T-cell (primary cell): ENCODE data around the gene RASGRP2. TPM values are rescaled to one million over a fixed set of nuclear protein-coding genes. Genes with fewer than 3 reads are reported as not detected.

ENCODE experiments used
- ATAC-seq, 4 experiments: fragments of 200-7000 bp in 3 of 4; fragments of 150-1000 bp in 1 of 4; cut with Tn5 transposase; replicated peaks in 1 of 4; 1 replicate in 3 of 4; 2 replicates in 1 of 4; pipeline ENCODE4 v1.10.0; 2021; ENCODE audit warnings: moderate library complexity in 3 of 4, mild to moderate bottlenecking in 2 of 4, moderate number of reproducible peaks in 1 of 4
- CTCF ChIA-PET, 2 donors: fragments of 300-600 bp; sonication (Branson Sonifier 250); formaldehyde crosslinking; loops; one replicate each; lab custom pipeline; 2022; ENCODE audit warnings: antibody characterized with exemption in 2 of 2; lab: Charles Lee
- POLR2A ChIA-PET, 2 donors: fragments of 300-600 bp; sonication (Branson Sonifier 250); formaldehyde crosslinking; loops; one replicate each; lab custom pipeline; 2022; ENCODE audit warnings: antibody characterized with exemption in 2 of 2; lab: Charles Lee
- DNase-seq, 35 experiments: peaks; one replicate each; pipeline versions ENCODE4 v3.0.0 to v3.0.0-alpha.2; 2013 to 2023
- H3K27ac ChIP-seq: one replicate; pipeline ENCODE4 v1.5.1; 2013; ENCODE audit warnings: low read length
- H3K27me3 ChIP-seq, 2 experiments: replicated peaks in 1 of 2; 1 replicate in 1 of 2; 2 replicates in 1 of 2; pipeline versions ENCODE4 v1.6.1 to v1.7.0; 2013; ENCODE audit warnings: low read length in 1 of 2, mixed read lengths in 1 of 2; ENCODE audit not compliant: control insufficient read depth in 2 of 2, insufficient read depth in 2 of 2; ENCODE audit errors: extremely low read depth in 1 of 2
- H3K36me3 ChIP-seq, 2 donors: 1 replicate in 1 of 2; 2 replicates in 1 of 2; pipeline versions ENCODE4 v1.6.1 to v1.7.0; 2013; ENCODE audit warnings: low read length in 1 of 2; ENCODE audit not compliant: control insufficient read depth in 2 of 2, insufficient read depth in 1 of 2; ENCODE audit errors: extremely low read depth in 1 of 2
- H3K4me1 ChIP-seq, 2 experiments: 1 replicate in 1 of 2; 2 replicates in 1 of 2; pipeline versions ENCODE4 v1.6.1 to v1.7.0; 2013; ENCODE audit warnings: low read length in 2 of 2, mixed read lengths in 1 of 2; ENCODE audit not compliant: insufficient read depth in 2 of 2, control insufficient read depth in 1 of 2; ENCODE audit errors: extremely low read depth in 1 of 2
- H3K4me3 ChIP-seq, 2 donors: 1 replicate in 1 of 2; 2 replicates in 1 of 2; pipeline versions ENCODE4 v1.5.1 to v1.7.0; 2013; ENCODE audit warnings: mild to moderate bottlenecking in 2 of 2, low read length in 1 of 2, moderate library complexity in 1 of 2; ENCODE audit not compliant: control insufficient read depth in 1 of 2; ENCODE audit errors: extremely low read depth in 1 of 2
- H3K9me3 ChIP-seq: 2 replicates; pipeline ENCODE4 v1.7.0; 2013
- H3K27ac Mint-ChIP-seq, 2 donors: one replicate each; pipeline ENCODE4 v1.8.0; 2020 to 2021; ENCODE audit warnings: mild to moderate bottlenecking in 2 of 2, mixed read lengths in 2 of 2
- H3K27me3 Mint-ChIP-seq, 2 donors: one replicate each; pipeline ENCODE4 v1.8.0; 2021 to 2022; ENCODE audit warnings: mixed read lengths in 2 of 2
- H3K36me3 Mint-ChIP-seq: one replicate; pipeline ENCODE4 v1.8.0; 2021; ENCODE audit warnings: mixed read lengths
- H3K4me1 Mint-ChIP-seq, 3 donors: one replicate each; pipeline ENCODE4 v1.8.0; 2020 to 2022; ENCODE audit warnings: mixed read lengths in 3 of 3, mild to moderate bottlenecking in 1 of 3
- H3K4me3 Mint-ChIP-seq, 3 donors: one replicate each; pipeline ENCODE4 v1.8.0; 2020 to 2022; ENCODE audit warnings: mild to moderate bottlenecking in 3 of 3, mixed read lengths in 3 of 3, moderate library complexity in 3 of 3
- H3K9me3 Mint-ChIP-seq, 3 donors: one replicate each; pipeline ENCODE4 v1.8.0; 2020 to 2022; ENCODE audit warnings: mixed read lengths in 3 of 3
- WGBS: methylation state at CpG from one replicate; pipeline ENCODE4 v1.1.5; 2013; ENCODE audit warnings: missing lambda C conversion rate; ENCODE audit not compliant: insufficient coverage; 5-methylcytosine and 5-hydroxymethylcytosine counted together
- total RNA-seq, 35 experiments: library from RNA in 6 of 35; stranded (reverse) in 6 of 35; fragments of 120-200 nt in 1 of 35; gene quantifications; one replicate each; pipeline versions ENCODE4 v1.2.1 to v1.2.4 and lab custom pipeline; 2013 to 2026

RASGRP2 gene
- total RNA-seq, 5 donors from 2014 or later (not counting 1 experiment from before 2014, with no cell fraction given): 574 to 767 (median 656) TPM

- Histone ChIP-seq H3K27me3 (no peaks in the 10 kb centered on the region), H3K4me1 (peaks cover 2 to 51% of the 10 kb centered on the region in 2 experiments), H3K27ac (no peak overlapping the region), H3K9me3 (no peaks in the 10 kb centered on the region), H3K36me3 (peaks cover 12 to 22% of the 10 kb centered on the region in 2 donors), H3K4me3 (no peak overlapping the region)
- WGBS: 85% methylated on average over 7 of the region's 9 CpGs
- ChIA-PET CTCF (interaction anchor here in 1 of 2 donors (1.7 kb wide), 1 partner anchor 8 kb away, joined by 7 read pairs; the partner anchor contains the start of gene PYGM), POLR2A (interaction anchor here (0.6 to 1.4 kb wide), 2 partner anchors 20 to 21 kb away, joined by 3 read pairs; no protein-coding TSS in a partner anchor)
- H3K27me3 Mint-ChIP-seq: no peaks in the 10 kb centered on the region
- no peaks in the 10 kb centered on the region for H3K9me3 Mint-ChIP-seq
- no peak overlapping the region for H3K4me3 Mint-ChIP-seq
- DNase-seq: no peak
- peaks cover 17% of the 10 kb centered on the region for H3K36me3 Mint-ChIP-seq
- no peak for ATAC-seq
- H3K4me1 Mint-ChIP-seq: peaks cover 22 to 39% (median 34%) of the 10 kb centered on the region in 3 donors
- peak overlapping the region; percentile 48 to 80 for H3K27ac Mint-ChIP-seq
Observed at GRCh38 chr11:64751580-64751979, 7.6 kb upstream of the RASGRP2 start.

GRCh38 chr11:64751136-64751535 is 7.2 kb upstream of the RASGRP2 start:
- DNase-seq (no peak), ATAC-seq (no peak)
- peak overlapping the region in 1 of 3 donors; percentile 52 for H3K4me3 Mint-ChIP-seq
- H3K4me1 Mint-ChIP-seq: peaks cover 27 to 43% (median 38%) of the 10 kb centered on the region in 3 donors
- peaks cover 12 to 22% of the 10 kb centered on the region in 2 donors for H3K36me3 ChIP-seq
- POLR2A ChIA-PET: interaction anchor here in 1 of 2 donors (1.4 kb wide), 1 partner anchor 21 kb away, joined by 3 read pairs; no protein-coding TSS in a partner anchor
- no peak overlapping the region for H3K4me3 ChIP-seq
- CTCF ChIA-PET: interaction anchor here in 1 of 2 donors (1.7 kb wide), 1 partner anchor 9 kb away, joined by 7 read pairs; the partner anchor contains the start of gene PYGM
- H3K9me3 ChIP-seq: no peaks in the 10 kb centered on the region
- peaks cover 17% of the 10 kb centered on the region for H3K36me3 Mint-ChIP-seq
- peak overlapping the region; percentile 89 to 90 for H3K27ac Mint-ChIP-seq
- no peaks in the 10 kb centered on the region for H3K9me3 Mint-ChIP-seq
- WGBS: 92% methylated on average over 9 of the region's 9 CpGs
- H3K27me3 Mint-ChIP-seq: no peaks in the 10 kb centered on the region
- H3K27ac ChIP-seq: no peak overlapping the region
- H3K4me1 ChIP-seq: peaks cover 6 to 53% of the 10 kb centered on the region in 2 experiments
- H3K27me3 ChIP-seq: no peaks in the 10 kb centered on the region

GRCh38 chr11:64750361-64751054 is 6.6 kb upstream of the RASGRP2 start:
- H3K4me1 ChIP-seq: peaks cover 6 to 54% of the 10 kb centered on the region in 2 experiments
- no peak overlapping the region for H3K4me3 ChIP-seq
- no peaks in the 10 kb centered on the region for H3K9me3 ChIP-seq
- H3K36me3 Mint-ChIP-seq: peaks cover 17% of the 10 kb centered on the region
- ChIA-PET POLR2A (interaction anchor here in 1 of 2 donors (1.4 kb wide), 1 partner anchor 22 kb away, joined by 3 read pairs; no protein-coding TSS in a partner anchor), CTCF (interaction anchor here in 1 of 2 donors (1.7 kb wide), 1 partner anchor 10 kb away, joined by 7 read pairs; the partner anchor contains the start of gene PYGM)
- H3K27me3 ChIP-seq: no peaks in the 10 kb centered on the region
- DNase-seq (peak in 1 of 35 experiments; percentile 55), ATAC-seq (no peak)
- H3K4me3 Mint-ChIP-seq: peak overlapping the region in 1 of 3 donors; percentile 52
- peaks cover 8 to 22% of the 10 kb centered on the region in 2 donors for H3K36me3 ChIP-seq
- H3K4me1 Mint-ChIP-seq: peaks cover 27 to 45% (median 39%) of the 10 kb centered on the region in 3 donors
- H3K9me3 Mint-ChIP-seq: no peaks in the 10 kb centered on the region
- no peak overlapping the region for H3K27ac ChIP-seq
- 98% methylated on average over 8 of the region's 13 CpGs for WGBS
- H3K27me3 Mint-ChIP-seq: no peaks in the 10 kb centered on the region
- peak overlapping the region; percentile 89 to 90 for H3K27ac Mint-ChIP-seq

- 95% methylated on average over 9 of the region's 15 CpGs for WGBS
Observed at GRCh38 chr11:64747961-64748665, 4.2 kb upstream of the RASGRP2 start.

GRCh38 chr11:64746486-64746885 is 2.5 kb upstream of the RASGRP2 start:
- Mint-ChIP-seq H3K27me3 (no peaks in the 10 kb centered on the region), H3K27ac (peak overlapping the region; percentile 86 to 89), H3K9me3 (no peaks in the 10 kb centered on the region), H3K4me1 (peaks cover 33 to 42% (median 41%) of the 10 kb centered on the region in 3 donors), H3K4me3 (peak overlapping the region; percentile 49 to 96 (median 53)), H3K36me3 (peaks cover 3% of the 10 kb centered on the region)
- Histone ChIP-seq H3K36me3 (peaks cover under 1 to 9% of the 10 kb centered on the region in 2 donors), H3K4me1 (peaks cover 8 to 58% of the 10 kb centered on the region in 2 experiments), H3K4me3 (peak overlapping the region in 1 of 2 donors; percentile 65), H3K27ac (peak overlapping the region; percentile 94), H3K9me3 (no peaks in the 10 kb centered on the region), H3K27me3 (no peaks in the 10 kb centered on the region)
- WGBS: 74% methylated on average over 10 of the region's 10 CpGs
- no peak for ATAC-seq
- ChIA-PET CTCF (interaction anchor here (0.6 to 2.2 kb wide), 2 partner anchors 26 to 30 kb away, joined by 3 to 5 read pairs; no protein-coding TSS in a partner anchor), POLR2A (interaction anchor here (0.5 to 1.8 kb wide), 3 partner anchors 15 to 757 kb away, joined by 3 to 12 read pairs (median 3); no protein-coding TSS in a partner anchor)
- no peak for DNase-seq

More at GRCh38 chr11:64747961-64748665, 4.2 kb upstream of the RASGRP2 start:
- Histone ChIP-seq H3K4me1 (peaks cover 6 to 54% of the 10 kb centered on the region in 2 experiments), H3K36me3 (peaks cover 3 to 17% of the 10 kb centered on the region in 2 donors), H3K27ac (no peak overlapping the region), H3K4me3 (no peak overlapping the region), H3K27me3 (no peaks in the 10 kb centered on the region), H3K9me3 (no peaks in the 10 kb centered on the region)
- ATAC-seq (no peak), DNase-seq (no peak)
- ChIA-PET CTCF (interaction anchor here in 1 of 2 donors (0.7 to 1.0 kb wide), 3 partner anchors 12 to 27 kb away, joined by 3 to 4 read pairs (median 3); partner anchors contain the start of gene PYGM), POLR2A (interaction anchor here (1.2 to 1.8 kb wide), 2 partner anchors 13 to 17 kb away, joined by 3 to 12 read pairs; no protein-coding TSS in a partner anchor)
- H3K9me3 Mint-ChIP-seq: no peaks in the 10 kb centered on the region
- H3K27me3 Mint-ChIP-seq: no peaks in the 10 kb centered on the region
- peak overlapping the region in 2 of 3 donors; percentile 2 to 9 for H3K4me3 Mint-ChIP-seq
- H3K27ac Mint-ChIP-seq: peak overlapping the region; percentile 83 to 89
- H3K4me1 Mint-ChIP-seq: peaks cover 30 to 51% (median 47%) of the 10 kb centered on the region in 3 donors
- H3K36me3 Mint-ChIP-seq: peaks cover 15% of the 10 kb centered on the region
